Ishikawa (cell line): Measurements from ENCODE around the gene ANGPT4.

Source experiments
- CEBPB ChIP-seq: IDR thresholded peaks from 2 replicates; pipeline ENCODE4 v1.6.1; 2012
- CREB1 ChIP-seq: IDR thresholded peaks from 2 replicates; pipeline ENCODE4 v1.6.1; 2012; ENCODE audit warnings: low read depth
- EGR1 ChIP-seq: IDR thresholded peaks from 2 replicates; pipeline ENCODE4 v1.6.1; 2012
- EP300 ChIP-seq: IDR thresholded peaks from 2 replicates; pipeline ENCODE4 v1.6.1; 2012; ENCODE audit warnings: borderline replicate concordance
- FOXM1 ChIP-seq: IDR thresholded peaks from 2 replicates; pipeline ENCODE4 v1.6.1; 2012; ENCODE audit warnings: low read depth, borderline replicate concordance
- NFIC ChIP-seq: IDR thresholded peaks from 2 replicates; pipeline ENCODE4 v1.6.1; 2012
- RAD21 ChIP-seq: IDR thresholded peaks from 2 replicates; pipeline ENCODE4 v1.6.1; 2012; ENCODE audit warnings: low read depth
- TAF1 ChIP-seq: IDR thresholded peaks from 2 replicates; pipeline ENCODE4 v1.6.1; 2012; ENCODE audit warnings: low read depth, mild to moderate bottlenecking
- TEAD4 ChIP-seq: IDR thresholded peaks from 2 replicates; pipeline ENCODE4 v1.6.1; 2012
- YY1 ChIP-seq: IDR thresholded peaks from 2 replicates; pipeline ENCODE4 v1.6.1; 2012; ENCODE audit warnings: low read depth
- ZBTB7A ChIP-seq: IDR thresholded peaks from 2 replicates; pipeline ENCODE4 v1.6.1; 2012; ENCODE audit warnings: low read depth
- TF ChIP-seq, protein P1 (sequence below): IDR thresholded peaks from 2 replicates; pipeline ENCODE4 v1.6.1; 2012
- TF ChIP-seq, protein P2 (sequence below): IDR thresholded peaks from 2 replicates; pipeline ENCODE4 v1.6.1; 2012; ENCODE audit warnings: low read depth, mild to moderate bottlenecking
- TF ChIP-seq, protein P3 (sequence below): IDR thresholded peaks from 2 replicates; pipeline ENCODE4 v1.6.1; 2012

DNA sequence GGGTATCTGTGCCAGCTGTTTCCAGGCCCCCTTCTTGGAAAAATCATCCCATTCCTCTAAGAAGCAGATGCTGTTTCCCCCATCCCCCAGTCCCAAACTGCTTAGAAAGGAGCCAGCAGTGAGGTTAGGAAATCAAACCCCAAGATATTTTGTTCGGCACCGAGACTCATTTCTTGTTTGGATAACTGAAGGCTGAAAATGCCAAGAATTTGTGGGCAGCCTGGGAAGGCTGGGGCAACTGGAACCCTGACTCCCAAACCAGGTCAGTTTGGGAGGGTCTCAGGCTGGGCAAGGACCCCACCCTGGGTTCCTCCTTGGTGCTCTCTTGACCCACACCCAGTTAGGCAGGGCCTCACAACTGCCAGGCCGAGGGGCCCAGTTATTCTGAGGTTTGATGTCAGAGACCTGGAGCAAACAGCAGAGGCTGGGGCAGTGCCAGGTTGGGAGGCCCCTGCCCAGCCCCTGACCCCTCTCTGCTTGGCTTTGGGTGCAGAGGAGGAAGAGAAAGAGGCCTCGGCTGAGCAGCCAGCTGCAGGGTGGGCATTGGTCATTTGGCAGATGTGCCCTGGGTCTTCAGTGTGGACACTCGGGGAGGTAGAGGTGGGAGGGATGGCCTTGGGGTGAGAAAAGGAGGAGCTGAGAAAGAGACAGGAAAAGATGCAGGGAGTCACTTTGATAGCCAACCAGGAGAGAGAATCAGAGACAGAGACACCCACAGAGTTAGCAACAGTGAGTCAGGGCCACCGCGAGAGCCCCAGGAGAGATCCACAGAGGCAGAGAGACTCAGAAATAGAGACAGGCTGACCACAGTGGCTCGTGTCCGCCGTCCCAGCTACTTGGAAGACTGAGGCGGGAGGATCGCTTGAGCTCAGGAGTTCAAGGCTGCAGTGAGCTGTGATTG is 5.0 kb downstream of the ANGPT4 start:
- no peak for TF ChIP-seq FOXM1
- no peak for TF ChIP-seq TAF1
- no peak for TF ChIP-seq CEBPB
- no peak for TF ChIP-seq CREB1
- TF ChIP-seq TEAD4: no peak
- TF ChIP-seq, protein P1, sequence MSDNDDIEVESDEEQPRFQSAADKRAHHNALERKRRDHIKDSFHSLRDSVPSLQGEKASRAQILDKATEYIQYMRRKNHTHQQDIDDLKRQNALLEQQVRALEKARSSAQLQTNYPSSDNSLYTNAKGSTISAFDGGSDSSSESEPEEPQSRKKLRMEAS: no peak
- TF ChIP-seq, protein P2, sequence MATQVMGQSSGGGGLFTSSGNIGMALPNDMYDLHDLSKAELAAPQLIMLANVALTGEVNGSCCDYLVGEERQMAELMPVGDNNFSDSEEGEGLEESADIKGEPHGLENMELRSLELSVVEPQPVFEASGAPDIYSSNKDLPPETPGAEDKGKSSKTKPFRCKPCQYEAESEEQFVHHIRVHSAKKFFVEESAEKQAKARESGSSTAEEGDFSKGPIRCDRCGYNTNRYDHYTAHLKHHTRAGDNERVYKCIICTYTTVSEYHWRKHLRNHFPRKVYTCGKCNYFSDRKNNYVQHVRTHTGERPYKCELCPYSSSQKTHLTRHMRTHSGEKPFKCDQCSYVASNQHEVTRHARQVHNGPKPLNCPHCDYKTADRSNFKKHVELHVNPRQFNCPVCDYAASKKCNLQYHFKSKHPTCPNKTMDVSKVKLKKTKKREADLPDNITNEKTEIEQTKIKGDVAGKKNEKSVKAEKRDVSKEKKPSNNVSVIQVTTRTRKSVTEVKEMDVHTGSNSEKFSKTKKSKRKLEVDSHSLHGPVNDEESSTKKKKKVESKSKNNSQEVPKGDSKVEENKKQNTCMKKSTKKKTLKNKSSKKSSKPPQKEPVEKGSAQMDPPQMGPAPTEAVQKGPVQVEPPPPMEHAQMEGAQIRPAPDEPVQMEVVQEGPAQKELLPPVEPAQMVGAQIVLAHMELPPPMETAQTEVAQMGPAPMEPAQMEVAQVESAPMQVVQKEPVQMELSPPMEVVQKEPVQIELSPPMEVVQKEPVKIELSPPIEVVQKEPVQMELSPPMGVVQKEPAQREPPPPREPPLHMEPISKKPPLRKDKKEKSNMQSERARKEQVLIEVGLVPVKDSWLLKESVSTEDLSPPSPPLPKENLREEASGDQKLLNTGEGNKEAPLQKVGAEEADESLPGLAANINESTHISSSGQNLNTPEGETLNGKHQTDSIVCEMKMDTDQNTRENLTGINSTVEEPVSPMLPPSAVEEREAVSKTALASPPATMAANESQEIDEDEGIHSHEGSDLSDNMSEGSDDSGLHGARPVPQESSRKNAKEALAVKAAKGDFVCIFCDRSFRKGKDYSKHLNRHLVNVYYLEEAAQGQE: no peak
- TF ChIP-seq EP300: no peak
- no peak for TF ChIP-seq ZBTB7A
- TF ChIP-seq RAD21: no peak
- TF ChIP-seq YY1: no peak
- no peak for TF ChIP-seq EGR1
- no peak for TF ChIP-seq NFIC
- TF ChIP-seq, protein P3, sequence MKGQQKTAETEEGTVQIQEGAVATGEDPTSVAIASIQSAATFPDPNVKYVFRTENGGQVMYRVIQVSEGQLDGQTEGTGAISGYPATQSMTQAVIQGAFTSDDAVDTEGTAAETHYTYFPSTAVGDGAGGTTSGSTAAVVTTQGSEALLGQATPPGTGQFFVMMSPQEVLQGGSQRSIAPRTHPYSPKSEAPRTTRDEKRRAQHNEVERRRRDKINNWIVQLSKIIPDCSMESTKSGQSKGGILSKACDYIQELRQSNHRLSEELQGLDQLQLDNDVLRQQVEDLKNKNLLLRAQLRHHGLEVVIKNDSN: no peak
